WERI-Rb-1 (cell line): Measurements from ENCODE around the gene HFE.

Source experiments
- DNase-seq: peaks from one replicate; pipeline ENCODE4 v3.0.0-alpha.2; 2020
- H3K27ac ChIP-seq: fragments of 250-450 bp; sonication (Bioruptor Pico); 2 replicates; pipeline ENCODE4 v1.5.1; 2020; ENCODE audit warnings: mild to moderate bottlenecking, moderate library complexity
- H3K27me3 ChIP-seq: fragments of 250-450 bp; sonication (Bioruptor Pico); 2 replicates; pipeline ENCODE4 v1.5.1; 2021; ENCODE audit warnings: mild to moderate bottlenecking, low read depth, moderate library complexity; ENCODE audit not compliant: insufficient read depth, severe bottlenecking
- H3K36me3 ChIP-seq: fragments of 250-450 bp; sonication (Bioruptor Pico); 2 replicates; pipeline ENCODE4 v1.5.1; 2020; ENCODE audit warnings: mild to moderate bottlenecking, moderate library complexity
- H3K4me3 ChIP-seq: 2 replicates; pipeline ENCODE4 v1.5.1; 2011; ENCODE audit warnings: low read depth, mild to moderate bottlenecking, control low read depth, low read length
- H3K9me3 ChIP-seq: fragments of 250-450 bp; sonication (Bioruptor Pico); 2 replicates; pipeline ENCODE4 v1.5.1; 2021; ENCODE audit warnings: mild to moderate bottlenecking, moderate library complexity; ENCODE audit not compliant: severe bottlenecking
- TF ChIP-seq, protein P1 (sequence below): IDR thresholded peaks from 2 replicates; pipeline ENCODE4 v1.5.1; 2011; ENCODE audit warnings: low read depth, mild to moderate bottlenecking, control low read depth, inconsistent platforms, low read length

Gene HFE

DNA sequence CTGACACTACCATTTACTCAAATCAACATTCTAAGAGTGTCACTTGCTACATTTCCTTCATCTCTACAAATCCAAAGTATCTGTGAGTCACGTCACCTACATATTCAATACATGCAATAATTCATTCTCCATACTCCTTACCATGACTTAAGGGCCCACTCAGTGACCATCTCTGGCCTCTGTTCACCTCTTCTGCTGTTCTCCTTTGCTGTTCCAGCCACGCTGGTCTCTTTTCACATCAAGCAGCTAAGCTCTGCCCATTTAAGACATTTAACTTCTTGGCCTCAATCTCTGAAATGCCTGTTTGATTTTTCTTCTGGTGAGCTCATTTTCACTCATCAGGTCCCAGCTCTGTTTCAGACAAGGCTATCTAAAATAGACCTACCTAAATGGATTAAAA is 46.5 kb downstream of the HFE start:
- TF ChIP-seq, protein P1, sequence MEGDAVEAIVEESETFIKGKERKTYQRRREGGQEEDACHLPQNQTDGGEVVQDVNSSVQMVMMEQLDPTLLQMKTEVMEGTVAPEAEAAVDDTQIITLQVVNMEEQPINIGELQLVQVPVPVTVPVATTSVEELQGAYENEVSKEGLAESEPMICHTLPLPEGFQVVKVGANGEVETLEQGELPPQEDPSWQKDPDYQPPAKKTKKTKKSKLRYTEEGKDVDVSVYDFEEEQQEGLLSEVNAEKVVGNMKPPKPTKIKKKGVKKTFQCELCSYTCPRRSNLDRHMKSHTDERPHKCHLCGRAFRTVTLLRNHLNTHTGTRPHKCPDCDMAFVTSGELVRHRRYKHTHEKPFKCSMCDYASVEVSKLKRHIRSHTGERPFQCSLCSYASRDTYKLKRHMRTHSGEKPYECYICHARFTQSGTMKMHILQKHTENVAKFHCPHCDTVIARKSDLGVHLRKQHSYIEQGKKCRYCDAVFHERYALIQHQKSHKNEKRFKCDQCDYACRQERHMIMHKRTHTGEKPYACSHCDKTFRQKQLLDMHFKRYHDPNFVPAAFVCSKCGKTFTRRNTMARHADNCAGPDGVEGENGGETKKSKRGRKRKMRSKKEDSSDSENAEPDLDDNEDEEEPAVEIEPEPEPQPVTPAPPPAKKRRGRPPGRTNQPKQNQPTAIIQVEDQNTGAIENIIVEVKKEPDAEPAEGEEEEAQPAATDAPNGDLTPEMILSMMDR, result no peak
- Histone ChIP-seq H3K36me3 (peaks cover 71% of the 10 kb centered on the region), H3K27ac (no peak overlapping the region), H3K4me3 (no peak overlapping the region), H3K27me3 (no peaks in the 10 kb centered on the region), H3K9me3 (no peaks in the 10 kb centered on the region)
- no peak for DNase-seq

DNA sequence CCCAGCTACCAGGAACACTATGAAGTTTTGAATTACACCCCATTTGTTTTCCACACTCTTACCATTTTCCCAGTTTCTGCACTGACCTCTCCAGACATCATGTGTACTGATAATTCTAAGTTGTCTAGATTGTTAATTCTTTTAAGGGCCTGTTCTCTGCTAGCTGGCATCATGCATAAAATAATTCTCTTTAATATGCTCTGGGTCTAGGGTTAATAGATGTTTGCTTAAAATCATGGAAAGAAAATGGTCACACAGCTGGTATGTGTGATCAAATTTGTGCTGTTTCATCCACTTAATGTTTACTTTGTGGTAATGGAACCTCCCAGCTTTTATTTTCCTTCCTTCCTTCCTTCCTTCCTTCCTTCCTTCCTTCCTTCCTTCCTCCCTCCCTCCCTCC is 49.1 kb downstream of the HFE start:
- Histone ChIP-seq H3K27ac (no peak overlapping the region), H3K36me3 (peaks cover 59% of the 10 kb centered on the region), H3K4me3 (no peak overlapping the region), H3K9me3 (no peaks in the 10 kb centered on the region), H3K27me3 (no peaks in the 10 kb centered on the region)
- no peak for DNase-seq
- TF ChIP-seq, protein P1, result no peak

- TF ChIP-seq, protein P1, result no peak
- Histone ChIP-seq H3K36me3 (peaks cover 30% of the 10 kb centered on the region), H3K27ac (no peak overlapping the region), H3K4me3 (no peak overlapping the region), H3K9me3 (no peaks in the 10 kb centered on the region), H3K27me3 (no peaks in the 10 kb centered on the region)
- no peak for DNase-seq
These were observed 53.2 kb downstream of the HFE start for GRCh38 chr6:26140254-26140966.

DNA sequence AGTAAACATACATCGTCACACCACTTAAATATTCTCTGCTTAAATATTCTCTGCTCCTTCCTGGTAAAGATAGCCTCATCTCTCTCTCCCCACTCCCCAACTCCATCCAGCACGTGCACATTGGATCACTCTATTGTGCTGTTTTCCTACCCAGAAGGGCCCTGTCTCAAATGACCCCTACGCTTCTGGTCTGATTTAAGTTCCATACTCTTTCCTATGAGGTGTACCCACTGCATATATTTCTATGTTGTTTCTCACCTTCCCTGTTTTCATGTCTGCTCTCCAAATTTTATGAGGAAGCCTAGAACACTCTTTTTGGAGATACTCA is 53.7 kb downstream of the HFE start:
- H3K27ac ChIP-seq, result no peak overlapping the region
- DNase-seq, result no peak
- H3K9me3 ChIP-seq, result no peaks in the 10 kb centered on the region
- H3K27me3 ChIP-seq, result no peaks in the 10 kb centered on the region
- TF ChIP-seq, protein P1, result no peak
- H3K4me3 ChIP-seq, result no peak overlapping the region
- H3K36me3 ChIP-seq, result peaks cover 26% of the 10 kb centered on the region

GRCh38 chr6:26141378-26141904 is 54.2 kb downstream of the HFE start:
- H3K27ac ChIP-seq, result no peak overlapping the region
- TF ChIP-seq, protein P1, result no peak
- H3K9me3 ChIP-seq, result no peaks in the 10 kb centered on the region
- H3K27me3 ChIP-seq, result no peaks in the 10 kb centered on the region
- peaks cover 25% of the 10 kb centered on the region for H3K36me3 ChIP-seq
- DNase-seq, result no peak
- H3K4me3 ChIP-seq, result no peak overlapping the region

DNA sequence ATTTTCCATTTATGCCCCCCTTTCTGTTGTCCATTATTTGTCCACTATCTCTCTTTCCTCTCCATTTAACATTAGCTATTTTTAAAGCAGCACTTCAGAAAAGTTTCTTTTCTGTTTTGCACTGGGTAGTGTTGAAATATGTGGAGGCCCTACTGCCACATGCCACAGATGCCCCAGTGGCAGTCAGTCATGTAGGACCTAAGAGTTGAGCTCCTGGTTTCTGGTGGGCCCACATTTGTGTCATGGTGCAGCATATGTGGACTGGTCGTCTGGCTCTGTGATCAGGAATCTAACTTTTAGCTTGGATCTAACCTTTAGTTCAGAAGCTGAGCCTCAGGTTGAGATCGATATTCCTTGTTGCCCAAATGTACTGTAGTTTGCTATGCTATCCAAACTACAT is 54.8 kb downstream of the HFE start:
- DNase-seq, result no peak
- Histone ChIP-seq H3K27ac (no peak overlapping the region), H3K4me3 (no peak overlapping the region)

More for the DNA sequence above, 54.8 kb downstream of the HFE start:
- Histone ChIP-seq H3K27me3 (no peaks in the 10 kb centered on the region), H3K9me3 (no peaks in the 10 kb centered on the region), H3K36me3 (peaks cover 23% of the 10 kb centered on the region)
- TF ChIP-seq, protein P1, result no peak
